Upper lobe of left lung (tissue), 6 donors: ENCODE results near the gene KCNJ14. TPM values are rescaled to one million over a fixed set of nuclear protein-coding genes. Genes with fewer than 3 reads are reported as not detected.

Experiments used
- ATAC-seq, 2 donors: fragments of 200-7000 bp; cut with Tn5 transposase; one replicate each; pipeline ENCODE4 v1.9.1; 2022; ENCODE audit warnings: mild to moderate bottlenecking in 2 of 2, moderate library complexity in 2 of 2; ENCODE audit not compliant: low FRiP score in 2 of 2
- DNase-seq, 2 donors: peaks; one replicate each; pipeline ENCODE4 v3.0.0-alpha.2; 2019 to 2020
- H3K27ac ChIP-seq, 4 donors: fragments of 200-600 bp; sonication (generic); one replicate each; pipeline ENCODE4 v1.5.1; 2016 to 2019
- H3K27me3 ChIP-seq, 4 donors: fragments of 200-600 bp; sonication (generic); one replicate each; pipeline ENCODE4 v1.5.1; 2017 to 2019
- H3K36me3 ChIP-seq, 4 donors: fragments of 200-600 bp; sonication (generic); one replicate each; pipeline ENCODE4 v1.5.1; 2016 to 2019
- H3K4me1 ChIP-seq, 4 donors: fragments of 200-600 bp; sonication (generic); one replicate each; pipeline ENCODE4 v1.5.1; 2018 to 2019
- H3K4me3 ChIP-seq, 4 donors: fragments of 200-600 bp; sonication (generic); one replicate each; pipeline ENCODE4 v1.5.1; 2017 to 2019; ENCODE audit warnings: mild to moderate bottlenecking in 2 of 4, moderate library complexity in 1 of 4
- H3K9me3 ChIP-seq, 4 donors: fragments of 200-600 bp; sonication (generic); one replicate each; pipeline ENCODE4 v1.5.1; 2018 to 2019
- EP300 ChIP-seq, 4 donors: sonication (generic); formaldehyde crosslinking; IDR thresholded peaks; one replicate each; pipeline ENCODE4 v1.5.1; 2017; ENCODE audit warnings: antibody characterized with exemption in 4 of 4, control low read depth in 2 of 4
- POLR2A ChIP-seq, 4 donors: fragments of 450-650 bp; IDR thresholded peaks; one replicate each; pipeline ENCODE4 v1.5.1; 2016 to 2017; ENCODE audit warnings: antibody characterized with exemption in 4 of 4, mild to moderate bottlenecking in 2 of 4
- POLR2AphosphoS5 ChIP-seq, 2 donors: sonication (generic); formaldehyde crosslinking; IDR thresholded peaks; one replicate each; pipeline ENCODE4 v1.5.1; 2017; ENCODE audit warnings: antibody characterized with exemption in 2 of 2
- WGBS, 2 donors: methylation state at CpG; one replicate each; pipeline ENCODE4 v1.1.5; 2017 to 2018; 5-methylcytosine and 5-hydroxymethylcytosine counted together
- total RNA-seq, 6 donors: library from RNA; depleted of rRNA in 4 of 6; stranded (reverse); fragments of >200 nt in 4 of 6; gene quantifications; one replicate each; pipeline versions ENCODE4 v1.1.0 to v1.2.1, GENCODE V29; 2016 to 2021
- TF ChIP-seq, protein P1 (sequence below), 6 experiments: fragments of 450-650 bp in 4 of 6; fragments of 200-600 bp in 2 of 6; sonication (generic) in 2 of 6; IDR thresholded peaks; one replicate each; pipeline ENCODE4 v1.5.1; 2016 to 2019; ENCODE audit warnings: antibody characterized with exemption in 6 of 6
- donor health status: DM: no; HTN: no; CAD: no; lungs with moderate emphysema.
- donor health status: DM: no; HTN: yes; CAD: no; lungs with severe emphysema.

Gene KCNJ14
- total RNA-seq, 6 donors from 2014 or later, result 0.54 to 1.9 (median 0.91) TPM

DNA sequence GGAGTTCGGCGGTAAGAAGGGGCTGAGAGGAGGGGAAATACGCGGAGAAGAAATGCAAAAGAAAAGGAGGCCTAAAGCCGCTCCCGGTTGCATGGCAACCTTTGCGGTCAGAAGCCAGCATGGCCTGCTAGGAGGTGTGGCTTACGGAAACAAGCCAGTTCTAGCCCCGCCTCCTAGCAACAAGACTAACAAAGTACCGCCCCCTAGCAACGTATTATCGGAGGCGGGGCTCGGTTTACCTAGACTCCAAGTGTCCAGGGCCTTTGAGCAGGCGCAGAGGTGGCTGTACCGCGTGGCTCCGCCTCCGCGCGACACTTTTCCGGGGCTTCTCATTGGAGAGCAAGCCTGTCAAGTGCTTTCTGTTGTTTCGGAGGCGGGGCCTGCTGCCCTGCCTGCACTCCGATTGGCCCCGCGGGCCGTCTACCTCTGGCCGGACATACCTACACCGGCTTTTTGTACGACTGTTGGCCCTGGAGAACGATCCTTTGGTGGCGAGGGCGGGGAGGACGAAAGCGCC, 13.5 kb downstream of the KCNJ14 start:
- 0% methylated on average over 10 to 25 of the region's 36 CpGs for WGBS, 2 donors
- H3K36me3 ChIP-seq, result peaks cover 22 to 37% (median 36%) of the 10 kb centered on the region in 4 donors
- TF ChIP-seq POLR2AphosphoS5 (IDR thresholded peaks at IDR 0.05), result peak in 1 of 2 donors; percentile 9
- TF ChIP-seq, protein P1, sequence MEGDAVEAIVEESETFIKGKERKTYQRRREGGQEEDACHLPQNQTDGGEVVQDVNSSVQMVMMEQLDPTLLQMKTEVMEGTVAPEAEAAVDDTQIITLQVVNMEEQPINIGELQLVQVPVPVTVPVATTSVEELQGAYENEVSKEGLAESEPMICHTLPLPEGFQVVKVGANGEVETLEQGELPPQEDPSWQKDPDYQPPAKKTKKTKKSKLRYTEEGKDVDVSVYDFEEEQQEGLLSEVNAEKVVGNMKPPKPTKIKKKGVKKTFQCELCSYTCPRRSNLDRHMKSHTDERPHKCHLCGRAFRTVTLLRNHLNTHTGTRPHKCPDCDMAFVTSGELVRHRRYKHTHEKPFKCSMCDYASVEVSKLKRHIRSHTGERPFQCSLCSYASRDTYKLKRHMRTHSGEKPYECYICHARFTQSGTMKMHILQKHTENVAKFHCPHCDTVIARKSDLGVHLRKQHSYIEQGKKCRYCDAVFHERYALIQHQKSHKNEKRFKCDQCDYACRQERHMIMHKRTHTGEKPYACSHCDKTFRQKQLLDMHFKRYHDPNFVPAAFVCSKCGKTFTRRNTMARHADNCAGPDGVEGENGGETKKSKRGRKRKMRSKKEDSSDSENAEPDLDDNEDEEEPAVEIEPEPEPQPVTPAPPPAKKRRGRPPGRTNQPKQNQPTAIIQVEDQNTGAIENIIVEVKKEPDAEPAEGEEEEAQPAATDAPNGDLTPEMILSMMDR (IDR thresholded peaks at IDR 0.05), result no peak
- H3K4me1 ChIP-seq, result peaks cover 14 to 25% (median 17%) of the 10 kb centered on the region in 4 donors
- no peaks in the 10 kb centered on the region for H3K9me3 ChIP-seq
- H3K27ac ChIP-seq, result peak overlapping the region; percentile 94 to 98 (median 96)
- ATAC-seq, result peak; percentile 96 to 99
- peak overlapping the region in 3 of 4 donors; percentile 87 to 96 (median 92) for H3K4me3 ChIP-seq
- DNase-seq, result peak; percentile 99 to 100
- no peaks in the 10 kb centered on the region for H3K27me3 ChIP-seq

DNA sequence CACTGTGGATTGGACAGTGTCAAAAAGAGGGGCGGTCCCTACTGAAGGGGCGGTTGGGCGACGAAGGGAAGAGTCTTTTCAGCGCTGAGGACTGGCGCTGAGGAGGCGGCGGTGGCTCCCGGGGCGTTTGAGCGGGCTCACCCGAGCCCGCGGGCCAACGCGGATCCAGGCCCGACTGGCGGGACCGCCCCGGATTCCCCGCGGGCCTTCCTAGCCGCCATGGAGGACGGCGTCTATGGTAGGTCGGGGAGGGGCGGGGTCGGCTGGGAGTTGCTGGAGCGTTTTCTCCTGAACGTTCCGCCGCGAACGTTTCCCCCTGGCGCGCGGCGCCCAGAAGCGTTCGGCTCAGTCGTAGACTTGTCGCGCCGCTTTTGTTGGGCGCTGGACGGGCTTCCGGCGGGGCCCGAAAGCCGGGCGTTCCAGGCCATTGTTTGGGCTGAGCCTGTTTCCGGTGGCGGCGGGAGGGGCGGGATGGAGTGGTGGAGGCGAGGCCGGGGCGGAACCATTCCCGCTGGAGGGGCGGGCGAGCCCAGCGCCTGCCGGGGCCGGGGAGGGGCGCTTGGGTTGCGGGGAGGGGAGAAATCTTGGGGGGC, 14.0 kb downstream of the KCNJ14 start, which contains the start of gene CYTH2:
CYTH2 (plus strand) TSS at position 81 of the 593 bp plus-strand sequence; CDS start at position 220, 139 bp downstream.
- TF ChIP-seq POLR2AphosphoS5 (IDR thresholded peaks at IDR 0.05), result peak; percentile 88
- peak; percentile 88 to 97 (median 94) for TF ChIP-seq POLR2A (IDR thresholded peaks at IDR 0.05)
- no peak for TF ChIP-seq EP300 (IDR thresholded peaks at IDR 0.05)
- TF ChIP-seq, protein P1 (IDR thresholded peaks at IDR 0.05), result peak in 2 of 6 experiments; percentile 27 to 28

DNA sequence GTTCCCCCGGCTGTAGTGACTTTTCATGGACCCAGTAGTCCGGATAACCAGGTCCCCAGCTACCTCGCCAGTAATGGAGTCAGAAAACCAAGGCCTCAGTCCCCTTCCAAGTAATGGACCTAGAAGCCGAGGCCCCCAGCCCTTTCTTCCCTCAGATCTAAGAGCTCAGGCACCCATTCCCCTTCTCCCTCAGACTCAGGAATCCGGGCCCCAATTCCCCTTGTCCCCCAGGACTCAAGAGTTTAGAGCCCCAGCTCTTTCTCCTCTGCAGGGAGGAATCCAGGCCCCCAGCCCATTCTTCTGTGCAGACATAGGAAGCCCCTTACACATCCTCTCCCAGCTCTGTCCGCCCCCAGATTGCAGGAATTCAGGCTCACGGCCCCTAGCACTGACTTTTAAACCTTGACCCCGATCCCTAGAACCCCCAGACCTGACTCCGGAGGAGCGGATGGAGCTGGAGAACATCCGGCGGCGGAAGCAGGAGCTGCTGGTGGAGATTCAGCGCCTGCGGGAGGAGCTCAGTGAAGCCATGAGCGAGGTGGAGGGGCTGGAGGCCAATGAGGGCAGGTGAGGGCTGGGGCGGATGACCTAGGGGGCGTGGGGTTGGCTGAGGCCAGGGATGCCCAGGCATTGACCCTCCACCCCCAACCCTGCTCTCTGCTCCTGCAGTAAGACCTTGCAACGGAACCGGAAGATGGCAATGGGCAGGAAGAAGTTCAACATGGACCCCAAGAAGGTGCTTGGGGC, 14.7 kb downstream of the KCNJ14 start:
- TF ChIP-seq, protein P1 (IDR thresholded peaks at IDR 0.05), result no peak
- TF ChIP-seq EP300 (IDR thresholded peaks at IDR 0.05) (no peak), POLR2A (IDR thresholded peaks at IDR 0.05) (no peak), POLR2AphosphoS5 (IDR thresholded peaks at IDR 0.05) (no peak)
- Histone ChIP-seq H3K4me1 (peaks cover 14 to 25% (median 17%) of the 10 kb centered on the region in 4 donors), H3K4me3 (peak overlapping the region; percentile 54 to 96 (median 90)), H3K36me3 (peaks cover 34 to 50% (median 48%) of the 10 kb centered on the region in 4 donors), H3K27me3 (no peaks in the 10 kb centered on the region), H3K9me3 (no peaks in the 10 kb centered on the region), H3K27ac (peak overlapping the region; percentile 94 to 98 (median 96))
- no peak for ATAC-seq
- DNase-seq, result peak in 1 of 2 donors; percentile 49
- 47 to 53% methylated on average over 14 to 20 of the region's 20 CpGs for WGBS, 2 donors

More for the DNA sequence above, 14.0 kb downstream of the KCNJ14 start, which contains the start of gene CYTH2:
- WGBS, 2 donors, result 0 to 1% methylated on average over 9 to 21 of the region's 66 CpGs
- DNase-seq, result peak; percentile 85 to 95
- peak; percentile 81 to 87 for ATAC-seq
- Histone ChIP-seq H3K4me1 (peaks cover 14 to 25% (median 17%) of the 10 kb centered on the region in 4 donors), H3K27me3 (no peaks in the 10 kb centered on the region), H3K4me3 (peak within 1 kb of the TSS; percentile 54 to 96 (median 90)), H3K9me3 (no peaks in the 10 kb centered on the region), H3K36me3 (peaks cover 27 to 43% (median 41%) of the 10 kb centered on the region in 4 donors), H3K27ac (peak within 1 kb of the TSS; percentile 94 to 98 (median 96))

DNA sequence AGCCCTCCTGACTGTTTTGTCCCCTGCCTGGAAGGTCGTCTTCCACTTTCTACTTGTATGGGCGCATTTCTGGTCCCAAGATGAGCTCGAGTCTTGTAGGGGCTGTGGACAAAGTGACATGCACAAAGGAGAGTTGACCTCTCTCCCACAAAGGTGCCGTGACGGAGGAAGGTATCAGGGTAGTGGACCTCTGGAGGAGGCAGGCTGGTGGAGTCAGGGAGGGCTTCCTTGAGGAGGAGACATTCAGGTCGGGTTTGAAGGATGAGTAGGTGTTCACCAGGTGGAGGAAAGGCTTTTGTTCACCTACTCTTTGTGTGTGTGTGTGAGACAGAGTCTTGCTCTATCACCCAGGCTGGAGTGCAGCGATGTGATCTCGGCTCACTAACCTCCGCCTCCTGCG, 15.5 kb downstream of the KCNJ14 start:
- WGBS, 2 donors, result 89% methylated on average over 10 of the region's 10 CpGs
- no peak for TF ChIP-seq EP300 (IDR thresholded peaks at IDR 0.05)
- TF ChIP-seq, protein P1 (IDR thresholded peaks at IDR 0.05), result no peak
- no peak for TF ChIP-seq POLR2AphosphoS5 (IDR thresholded peaks at IDR 0.05)
- no peak for TF ChIP-seq POLR2A (IDR thresholded peaks at IDR 0.05)
- Histone ChIP-seq H3K4me3 (peak overlapping the region in 1 of 4 donors; percentile 96), H3K27ac (peak overlapping the region in 1 of 4 donors; percentile 98), H3K27me3 (no peaks in the 10 kb centered on the region), H3K36me3 (peaks cover 41 to 58% (median 55%) of the 10 kb centered on the region in 4 donors), H3K9me3 (no peaks in the 10 kb centered on the region), H3K4me1 (peaks cover 14 to 25% (median 17%) of the 10 kb centered on the region in 4 donors)
- ATAC-seq, result no peak
- DNase-seq, result no peak
